Duodenal mucosa (tissue), 2 donors: Measurements from ENCODE around the gene TDP2.
"Not testable (repeated sequence)": the region's sequence is repeated elsewhere in the genome, so short reads cannot be mapped to it uniquely, and the experiment has no call there.

Experiments
- H3K27ac ChIP-seq: one replicate; pipeline ENCODE4 v1.7.0; 2013; ENCODE audit warnings: low read depth, low read length
- H3K27me3 ChIP-seq, 2 donors: one replicate each; pipeline ENCODE4 v1.7.0; 2013; ENCODE audit warnings: low read length in 2 of 2, control low read depth in 1 of 2; ENCODE audit not compliant: insufficient read depth in 2 of 2, control insufficient read depth in 1 of 2
- H3K36me3 ChIP-seq, 2 donors: one replicate each; pipeline ENCODE4 v1.7.0; 2013; ENCODE audit warnings: low read length in 2 of 2, control low read depth in 1 of 2; ENCODE audit not compliant: insufficient read depth in 2 of 2, control insufficient read depth in 1 of 2
- H3K4me1 ChIP-seq, 2 donors: one replicate each; pipeline ENCODE4 v1.7.0; 2013; ENCODE audit warnings: low read length in 2 of 2, control low read depth in 1 of 2; ENCODE audit not compliant: insufficient read depth in 2 of 2, control insufficient read depth in 1 of 2
- H3K4me3 ChIP-seq, 2 donors: one replicate each; pipeline ENCODE4 v1.7.0; 2013; ENCODE audit warnings: low read length in 2 of 2, low read depth in 1 of 2
- H3K9ac ChIP-seq, 2 donors: one replicate each; pipeline ENCODE4 v1.7.0; 2013; ENCODE audit warnings: low read length in 2 of 2, low read depth in 1 of 2
- H3K9me3 ChIP-seq, 2 donors: one replicate each; pipeline ENCODE4 v1.7.0; 2013; ENCODE audit warnings: low read length in 2 of 2, control low read depth in 1 of 2; ENCODE audit not compliant: control insufficient read depth in 1 of 2

TDP2 gene

GRCh38 chr6:24680582-24680981, 13.9 kb upstream of the TDP2 start:
- no peaks in the 10 kb centered on the region for H3K4me1 ChIP-seq
- H3K9me3 ChIP-seq, result no peaks in the 10 kb centered on the region
- no peak overlapping the region for H3K4me3 ChIP-seq
- no peak overlapping the region for H3K9ac ChIP-seq
- H3K27ac ChIP-seq, result no peak overlapping the region
- no peaks in the 10 kb centered on the region for H3K27me3 ChIP-seq
- H3K36me3 ChIP-seq, result no peaks in the 10 kb centered on the region

GRCh38 chr6:24678792-24679352, 12.2 kb upstream of the TDP2 start:
- H3K27ac ChIP-seq, result not testable (repeated sequence)

GRCh38 chr6:24673625-24674024, 6.9 kb upstream of the TDP2 start:
- Histone ChIP-seq H3K9me3 (peaks cover 6 to 13% of the 10 kb centered on the region in 2 donors), H3K4me3 (no peak overlapping the region), H3K27me3 (no peaks in the 10 kb centered on the region), H3K27ac (no peak overlapping the region), H3K9ac (no peak overlapping the region), H3K36me3 (no peaks in the 10 kb centered on the region), H3K4me1 (peaks cover 0 to under 1% of the 10 kb centered on the region in 2 donors)

More at GRCh38 chr6:24678792-24679352, 12.2 kb upstream of the TDP2 start:
- H3K9ac ChIP-seq, H3K9me3 ChIP-seq, H3K4me3 ChIP-seq, H3K36me3 ChIP-seq, H3K27me3 ChIP-seq, H3K4me1 ChIP-seq: not testable (repeated sequence)

DNA sequence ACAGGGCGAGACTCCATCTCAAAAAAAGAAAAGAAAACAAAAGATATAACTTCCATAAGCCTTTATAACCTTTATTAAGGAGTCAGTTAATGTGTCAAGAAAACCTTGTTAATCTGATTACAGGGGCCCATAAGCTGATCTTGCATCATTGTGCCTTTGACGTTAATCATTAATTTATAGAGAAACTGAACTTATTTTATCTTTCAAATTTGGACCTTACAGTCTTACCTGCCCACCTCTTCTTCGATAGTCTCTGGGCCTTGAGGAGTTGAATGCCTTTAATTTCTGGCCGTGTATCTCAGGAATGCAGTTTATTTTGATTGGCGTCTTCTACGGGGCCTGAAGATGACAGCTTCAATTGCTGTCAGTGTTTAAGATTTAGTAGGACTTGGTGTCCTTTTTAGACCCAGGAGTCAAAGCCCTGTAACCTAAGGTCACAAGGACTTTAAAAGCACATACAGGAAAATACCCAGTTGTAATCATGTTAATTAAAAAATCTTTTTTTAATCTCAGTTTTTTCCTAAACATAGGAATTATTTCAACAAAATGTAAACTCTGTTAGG, 6.0 kb upstream of the TDP2 start:
- no peak overlapping the region for H3K27ac ChIP-seq
- H3K9me3 ChIP-seq, result peaks cover 6 to 13% of the 10 kb centered on the region in 2 donors
- no peaks in the 10 kb centered on the region for H3K36me3 ChIP-seq
- no peak overlapping the region for H3K4me3 ChIP-seq
- peaks cover 0 to 10% of the 10 kb centered on the region in 2 donors for H3K4me1 ChIP-seq
- H3K27me3 ChIP-seq, result no peaks in the 10 kb centered on the region
- no peak overlapping the region for H3K9ac ChIP-seq

DNA sequence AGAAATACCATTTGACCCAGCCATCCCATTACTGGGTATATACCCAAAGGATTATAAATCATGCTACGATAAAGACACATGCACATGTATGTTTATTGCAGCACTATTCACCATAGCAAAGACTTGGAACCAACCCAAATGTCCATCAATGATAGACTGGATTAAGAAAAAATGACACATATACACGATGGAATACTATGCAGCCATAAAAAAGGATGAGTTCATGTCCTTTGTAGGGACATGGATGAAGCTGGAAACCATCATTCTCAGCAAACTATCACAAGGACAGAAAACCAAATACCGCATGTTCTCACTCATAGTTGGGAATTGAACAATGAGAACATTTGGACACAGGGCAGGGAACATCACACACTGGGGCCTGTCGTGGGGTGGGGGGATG, 4.4 kb upstream of the TDP2 start:
- H3K9me3 ChIP-seq, result peaks cover 6 to 13% of the 10 kb centered on the region in 2 donors
- H3K4me3 ChIP-seq, H3K27me3 ChIP-seq, H3K36me3 ChIP-seq, H3K9ac ChIP-seq, H3K27ac ChIP-seq: not testable (repeated sequence)
- H3K4me1 ChIP-seq, result peaks cover 0 to 16% of the 10 kb centered on the region in 2 donors

- H3K27ac ChIP-seq, H3K4me3 ChIP-seq, H3K27me3 ChIP-seq, H3K36me3 ChIP-seq, H3K9ac ChIP-seq: not testable (repeated sequence)
- Histone ChIP-seq H3K9me3 (peaks cover 6 to 13% of the 10 kb centered on the region in 2 donors), H3K4me1 (peaks cover 5 to 22% of the 10 kb centered on the region in 2 donors)
These were observed 3.8 kb upstream of the TDP2 start for GRCh38 chr6:24670492-24670891.

GRCh38 chr6:24668997-24669361, 2.3 kb upstream of the TDP2 start:
- H3K36me3 ChIP-seq, result no peaks in the 10 kb centered on the region
- peaks cover 16 to 31% of the 10 kb centered on the region in 2 donors for H3K4me1 ChIP-seq
- H3K27me3 ChIP-seq, result no peaks in the 10 kb centered on the region
- peak overlapping the region in 1 of 2 donors; percentile 28 for H3K4me3 ChIP-seq
- no peak overlapping the region for H3K9ac ChIP-seq
- H3K27ac ChIP-seq, result no peak overlapping the region
- peaks cover 3 to 9% of the 10 kb centered on the region in 2 donors for H3K9me3 ChIP-seq

GRCh38 chr6:24668066-24668996, 1.6 kb upstream of the TDP2 start:
- peak overlapping the region; percentile 95 to 96 for H3K4me3 ChIP-seq
- peaks cover 20 to 35% of the 10 kb centered on the region in 2 donors for H3K4me1 ChIP-seq
- peak overlapping the region; percentile 53 for H3K27ac ChIP-seq
- H3K9me3 ChIP-seq, H3K36me3 ChIP-seq, H3K27me3 ChIP-seq: not testable (repeated sequence)
- peak overlapping the region; percentile 32 to 92 for H3K9ac ChIP-seq

DNA sequence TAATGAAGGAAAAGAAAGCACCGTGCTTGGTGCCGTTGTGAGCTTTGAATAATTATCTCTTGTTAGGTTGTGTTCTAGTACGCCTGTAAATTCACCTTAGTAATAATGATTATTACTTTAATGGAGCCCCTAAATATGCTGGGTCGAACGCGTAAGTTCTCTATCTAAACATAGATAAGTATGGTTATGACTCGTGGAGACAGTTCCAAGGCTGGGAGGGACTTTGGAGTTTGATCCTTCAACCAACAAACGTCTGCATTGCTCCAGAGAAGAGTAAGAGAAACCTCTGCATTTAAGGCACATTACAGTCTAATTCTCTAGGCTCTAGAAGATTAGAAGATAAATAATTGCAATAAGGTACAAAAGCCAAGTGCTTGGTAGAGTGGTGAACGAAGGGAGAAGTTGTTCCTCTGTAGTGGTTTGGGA, 692 bp upstream of the TDP2 start:
- Histone ChIP-seq H3K27ac (peak overlapping the region; percentile 88), H3K27me3 (no peaks in the 10 kb centered on the region), H3K4me1 (peaks cover 29 to 41% of the 10 kb centered on the region in 2 donors), H3K9ac (peak overlapping the region; percentile 32 to 92), H3K9me3 (peaks cover 2 to 9% of the 10 kb centered on the region in 2 donors), H3K4me3 (peak overlapping the region; percentile 95 to 96), H3K36me3 (peaks cover 0 to 10% of the 10 kb centered on the region in 2 donors)

DNA sequence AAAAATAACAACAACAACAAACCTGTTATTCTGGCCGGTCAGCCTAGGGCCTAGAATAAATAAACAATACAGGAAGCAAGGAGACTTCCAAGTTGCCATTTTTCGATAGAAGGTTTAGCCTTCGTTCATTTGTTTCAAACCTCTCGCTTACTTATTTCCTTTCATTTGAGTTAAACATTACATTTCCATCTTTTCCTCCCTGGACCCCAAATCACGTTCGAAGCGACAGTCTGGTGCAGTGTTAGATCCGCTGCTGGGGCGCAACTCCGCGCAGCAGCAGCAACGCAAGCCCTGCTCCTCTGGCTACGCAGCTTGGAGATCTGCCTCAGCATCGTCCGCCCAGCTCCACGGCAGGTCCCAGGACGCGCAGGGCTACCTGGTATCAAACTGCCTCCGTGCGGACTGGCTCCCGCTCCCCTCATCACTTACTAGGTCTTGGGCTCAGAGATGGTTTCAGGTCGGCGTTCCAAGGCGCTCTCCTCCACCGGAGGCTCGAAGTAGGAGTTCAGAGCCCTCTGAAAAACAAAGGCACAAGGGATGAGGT, 530 bp downstream of the TDP2 start:
- H3K27ac ChIP-seq, result peak overlapping the region; percentile 88

More for the DNA sequence above, 530 bp downstream of the TDP2 start:
- H3K9me3 ChIP-seq, result peaks cover 2 to 9% of the 10 kb centered on the region in 2 donors
- H3K4me1 ChIP-seq, result peaks cover 29 to 43% of the 10 kb centered on the region in 2 donors
- no peaks in the 10 kb centered on the region for H3K27me3 ChIP-seq
- H3K4me3 ChIP-seq, result peak overlapping the region; percentile 95 to 96
- peaks cover 0 to 16% of the 10 kb centered on the region in 2 donors for H3K36me3 ChIP-seq
- H3K9ac ChIP-seq, result peak overlapping the region; percentile 92 to 100
